NCI-H2029 (cell line): Measurements from ENCODE around the gene CLEC17A.
A peak's percentile ranks its signal among the peaks of the same experiment; 100 is the strongest.
"Not testable (repeated sequence)": the region's sequence is repeated elsewhere in the genome, so short reads cannot be mapped to it uniquely, and the experiment has no call there.

Source experiments
- DNase-seq: peaks from one replicate; lab custom pipeline; 2025; lab: John Stamatoyannopoulos, UW

CLEC17A gene, protein sequence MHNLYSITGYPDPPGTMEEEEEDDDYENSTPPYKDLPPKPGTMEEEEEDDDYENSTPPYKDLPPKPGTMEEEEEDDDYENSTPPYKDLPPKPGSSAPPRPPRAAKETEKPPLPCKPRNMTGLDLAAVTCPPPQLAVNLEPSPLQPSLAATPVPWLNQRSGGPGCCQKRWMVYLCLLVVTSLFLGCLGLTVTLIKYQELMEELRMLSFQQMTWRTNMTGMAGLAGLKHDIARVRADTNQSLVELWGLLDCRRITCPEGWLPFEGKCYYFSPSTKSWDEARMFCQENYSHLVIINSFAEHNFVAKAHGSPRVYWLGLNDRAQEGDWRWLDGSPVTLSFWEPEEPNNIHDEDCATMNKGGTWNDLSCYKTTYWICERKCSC

DNA sequence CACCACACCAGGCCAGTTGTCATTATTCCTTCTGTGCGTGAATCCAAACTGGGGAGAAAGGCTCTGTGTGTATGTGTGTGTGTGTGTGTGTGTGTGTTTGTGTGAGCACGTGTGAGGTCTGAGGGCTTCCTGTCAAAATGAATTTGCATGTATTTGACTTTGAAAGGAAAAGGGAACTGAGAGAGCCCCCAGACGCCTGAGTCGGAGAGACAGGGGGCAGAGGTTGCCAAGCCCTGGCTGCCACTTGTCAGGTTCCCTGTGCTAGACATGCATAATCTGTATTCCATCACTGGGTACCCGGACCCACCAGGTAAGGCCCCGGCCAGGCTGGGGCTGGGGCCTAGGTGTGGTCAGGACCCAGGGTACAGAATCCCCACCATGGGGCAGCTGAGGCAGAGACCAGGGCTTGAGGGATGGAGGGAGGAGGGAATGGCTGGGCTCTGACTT is at the start of gene CLEC17A:
Gene CLEC17A (plus strand): TSS at position 191 of the 447 bp plus-strand sequence. CDS start 77 bp downstream, at position 268.
- no peak for DNase-seq

DNA sequence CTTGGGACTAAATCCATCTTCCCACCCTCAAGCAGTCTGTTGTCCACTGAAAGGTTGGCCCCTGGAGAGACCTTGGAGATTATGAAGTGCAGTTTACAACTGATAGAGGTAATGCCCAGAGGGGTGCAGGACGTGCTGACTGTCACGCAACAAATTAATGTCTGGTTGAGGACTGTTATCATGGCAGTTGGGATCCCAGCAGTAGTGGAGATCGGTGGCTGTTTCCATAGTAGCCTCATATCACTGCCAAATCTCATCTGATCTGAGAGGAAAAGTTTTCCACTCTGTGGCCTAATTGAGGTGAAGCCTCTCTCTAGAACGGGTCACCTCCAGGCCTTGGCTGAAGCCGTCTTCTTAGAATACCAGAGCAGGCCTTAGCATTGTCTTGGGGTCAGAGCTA is 49.4 kb upstream of the CLEC17A start:
- no peak for DNase-seq

DNA sequence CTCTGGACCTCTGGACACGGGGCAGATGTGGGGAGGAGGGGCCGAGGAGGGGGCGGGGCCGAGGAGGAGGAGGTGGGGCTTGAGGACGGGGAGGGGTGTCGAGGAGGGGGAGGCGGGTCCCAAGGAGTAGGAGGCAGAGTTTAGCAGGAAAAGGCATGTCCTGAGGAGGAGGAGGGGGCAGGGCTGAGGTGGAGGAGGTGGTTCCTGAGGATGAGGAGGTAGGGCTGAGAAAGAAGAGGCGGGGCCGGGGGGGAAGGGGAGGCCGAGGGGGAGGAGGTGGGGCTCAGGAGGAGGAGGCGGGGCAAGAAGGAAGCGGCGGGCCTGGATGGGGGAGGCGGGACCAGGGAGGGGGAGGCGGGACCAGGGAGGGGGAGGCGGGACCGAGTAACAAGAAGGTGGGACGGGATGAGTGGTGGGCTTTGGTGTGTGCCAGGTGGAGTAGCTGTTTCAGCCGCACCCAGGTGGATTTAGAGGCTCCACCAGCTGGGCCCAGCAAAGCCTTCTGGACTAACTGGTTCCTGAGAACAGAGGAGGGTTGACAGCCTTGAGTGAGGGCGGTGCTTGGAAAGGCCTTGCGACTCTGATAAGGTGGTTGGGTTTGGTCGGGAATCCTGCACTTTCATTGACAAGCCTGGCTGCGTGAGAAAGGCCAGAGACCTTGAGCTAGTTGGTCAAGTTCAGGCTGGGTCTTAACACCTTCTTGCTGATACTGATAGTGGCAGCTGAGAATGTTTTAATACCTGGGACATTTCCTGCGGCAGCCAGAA is 45.8 kb upstream of the CLEC17A start:
- DNase-seq: peak; percentile 69

DNA sequence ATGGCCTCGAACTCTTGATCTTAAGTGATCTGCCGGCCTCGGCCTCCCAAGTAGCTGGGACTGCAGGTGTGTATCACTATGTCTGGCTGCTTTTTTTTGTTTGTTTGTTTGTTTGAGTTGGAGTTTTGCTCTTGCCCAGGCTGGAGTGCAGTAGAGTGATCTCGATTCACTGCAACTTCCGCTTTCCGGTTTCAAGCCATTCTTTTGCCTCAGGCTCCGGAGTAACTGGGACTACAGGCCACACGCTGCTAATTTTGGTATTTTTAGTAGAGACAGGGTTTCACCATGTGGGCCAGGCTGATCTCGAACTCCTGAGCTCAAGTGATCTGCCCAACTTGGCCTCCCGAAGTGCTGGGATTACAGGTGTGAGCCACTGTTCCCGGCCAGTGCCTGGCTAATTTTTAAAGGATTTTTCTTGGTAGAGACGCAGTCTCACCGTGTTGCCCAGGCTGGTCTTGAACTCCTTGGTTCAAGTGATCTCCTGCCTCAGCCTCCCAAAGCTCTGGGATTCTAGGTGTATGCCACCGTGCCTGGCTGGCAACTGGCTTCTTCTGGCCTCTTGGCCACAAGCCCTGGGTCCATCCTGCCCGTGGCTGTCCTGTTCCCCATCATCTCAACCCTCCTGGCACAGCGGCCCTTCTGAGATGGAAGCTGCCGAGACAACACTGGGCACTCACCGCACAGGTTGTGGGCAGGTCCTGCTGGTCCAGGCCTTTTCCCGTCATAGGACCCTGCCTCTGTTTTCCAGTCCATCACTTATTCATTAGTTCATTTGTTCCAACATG is 42.0 kb upstream of the CLEC17A start:
- DNase-seq: no peak

DNA sequence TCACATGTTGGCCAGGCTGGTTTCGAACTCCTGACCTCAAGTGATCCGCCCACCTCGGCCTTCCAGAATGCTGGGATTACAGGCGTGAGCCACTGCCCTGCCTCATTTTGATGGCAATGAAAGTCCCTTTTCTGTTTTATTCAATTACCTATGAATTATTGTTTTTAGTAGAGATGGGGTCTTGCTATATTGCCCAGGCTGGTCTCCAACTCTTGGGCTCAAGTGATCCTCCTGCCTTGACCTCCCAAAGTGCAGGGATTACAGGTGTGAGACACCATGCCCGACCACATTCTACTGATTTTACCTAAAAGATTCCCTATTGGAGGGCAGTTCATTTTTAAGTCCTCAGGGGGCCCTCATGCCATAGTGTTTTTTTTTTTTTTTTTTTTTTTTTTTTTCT is 40.9 kb upstream of the CLEC17A start:
- not testable (repeated sequence) for DNase-seq

DNA sequence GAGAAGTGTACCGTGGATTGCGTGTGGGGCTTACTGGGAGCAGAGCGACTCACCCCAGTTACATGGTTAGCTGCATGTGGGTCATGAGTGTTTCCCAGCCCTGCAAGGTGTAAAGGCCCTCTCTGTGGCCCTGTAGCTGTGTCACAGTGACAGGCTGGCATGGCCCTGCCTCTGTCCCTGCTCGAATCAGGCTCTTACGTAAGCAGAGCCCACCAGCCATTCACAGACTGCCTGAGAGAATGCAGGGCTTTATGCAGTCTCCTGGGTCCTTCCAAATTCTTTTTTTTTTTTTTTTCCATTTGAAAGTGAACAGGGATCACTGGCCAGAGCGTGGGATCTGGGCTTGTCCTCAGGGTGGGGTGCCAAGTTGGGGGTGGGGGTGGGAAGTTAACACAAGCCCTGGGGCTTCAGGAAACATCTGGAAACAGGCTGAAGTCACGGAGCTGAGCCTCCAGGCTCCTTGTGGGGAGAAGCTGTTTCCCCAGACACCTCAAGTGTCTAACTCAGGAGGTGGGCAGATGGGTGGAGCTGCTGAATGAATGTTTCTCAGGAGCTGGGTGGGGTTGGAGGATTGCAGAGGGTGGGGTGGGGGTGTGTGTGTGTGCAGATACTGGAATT is 40.1 kb upstream of the CLEC17A start:
- DNase-seq: no peak

DNA sequence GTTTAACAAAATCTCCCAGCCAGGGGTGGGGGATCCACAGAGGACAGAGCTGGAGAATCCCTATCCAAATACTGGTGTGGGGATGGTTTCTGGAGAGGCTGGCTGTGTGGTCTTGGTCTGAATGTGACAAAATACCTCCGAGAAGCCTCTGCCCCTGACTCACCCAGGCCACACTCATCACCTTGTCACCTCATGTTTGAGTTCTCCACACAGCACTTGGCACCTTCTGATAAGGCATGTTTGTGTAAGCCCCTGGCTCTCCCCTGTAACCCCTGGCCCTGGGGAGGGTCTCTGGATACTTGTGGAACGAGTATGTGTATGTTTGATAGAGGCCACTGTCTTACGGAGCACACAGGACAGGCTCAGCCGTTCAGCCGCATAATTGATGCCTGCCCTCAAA is 38.8 kb upstream of the CLEC17A start:
- no peak for DNase-seq

DNA sequence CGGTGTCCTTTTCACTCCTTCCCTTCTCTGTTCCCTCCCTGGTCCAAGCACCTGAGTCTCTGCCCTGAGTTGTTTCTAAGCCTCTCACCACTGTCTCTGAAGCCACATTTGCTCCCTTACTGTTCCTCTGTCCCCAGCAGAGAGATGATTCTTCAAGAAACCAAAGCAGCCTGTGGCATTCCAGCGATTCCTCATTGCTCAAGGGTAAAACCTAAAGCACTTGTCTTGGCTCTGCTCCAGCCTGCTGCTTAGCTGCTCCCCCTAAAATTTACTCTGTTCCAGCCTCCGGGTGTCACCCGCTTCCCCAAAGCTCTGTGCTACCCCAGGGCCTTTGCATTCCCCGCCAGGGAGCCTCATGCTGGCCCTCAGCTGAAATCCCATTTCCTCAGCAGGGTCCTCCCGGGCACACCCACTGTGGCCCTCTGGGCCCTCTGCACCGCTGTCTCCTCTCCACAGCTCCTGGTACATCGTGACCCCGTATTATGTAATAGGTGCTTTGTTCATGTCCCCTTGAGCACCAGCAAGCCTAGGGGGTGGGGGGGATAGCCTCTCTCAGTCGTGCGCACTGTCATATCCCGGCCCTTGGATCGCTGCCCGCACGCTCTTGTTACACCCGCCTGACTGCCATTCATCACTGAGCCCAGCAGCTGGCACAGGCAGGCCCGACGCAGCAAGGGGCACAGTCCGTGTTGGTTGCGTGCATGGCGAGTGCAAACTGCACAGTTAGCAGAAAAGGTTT is 37.7 kb upstream of the CLEC17A start:
- DNase-seq: peak; percentile 94

DNA sequence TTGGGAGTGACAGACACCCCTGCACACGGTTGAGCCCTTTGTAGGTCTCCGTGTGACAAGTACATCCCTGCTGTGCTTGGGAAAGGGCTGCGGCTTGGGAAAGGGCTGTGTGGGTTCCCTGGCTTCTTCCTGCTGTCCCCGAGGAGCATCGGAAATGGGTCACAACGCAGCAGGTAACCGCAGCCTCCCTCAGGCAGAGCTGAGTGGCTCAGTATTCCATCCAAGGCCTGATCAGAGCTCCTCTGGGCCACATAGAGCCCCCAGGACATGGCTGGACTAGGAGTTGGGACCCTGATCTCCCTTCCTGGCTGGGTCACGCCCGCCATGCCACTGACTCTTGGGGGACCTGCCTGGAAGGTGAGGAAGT is 37.2 kb upstream of the CLEC17A start:
- no peak for DNase-seq

DNA sequence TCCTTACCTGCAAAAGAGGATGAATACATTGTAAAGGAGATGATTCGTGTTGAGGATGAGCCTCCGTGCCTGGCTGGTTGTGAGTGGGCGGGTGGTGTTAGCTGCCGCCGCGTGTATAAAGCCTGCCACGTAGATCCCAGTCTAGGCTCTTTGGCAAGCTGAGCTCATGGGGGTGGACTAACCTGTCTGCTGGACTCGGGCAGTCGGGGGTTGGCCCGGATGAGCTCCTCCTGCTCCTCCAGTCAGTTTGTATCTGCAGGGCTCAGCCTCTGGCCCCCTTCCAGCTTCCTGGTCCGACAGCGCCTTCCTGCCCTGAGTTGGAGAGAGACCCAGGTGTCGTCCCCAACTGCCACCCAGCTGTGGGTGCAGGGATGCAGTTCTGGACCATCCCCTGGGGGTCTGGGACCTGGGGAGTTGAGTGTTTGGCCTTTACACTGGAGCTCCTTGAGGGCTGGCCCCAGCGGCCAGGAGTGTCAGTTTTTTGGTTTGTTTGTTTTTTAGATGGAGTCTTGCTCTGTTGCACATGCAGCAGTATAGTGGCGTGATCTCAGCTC is 32.6 kb upstream of the CLEC17A start:
- peak; percentile 93 for DNase-seq

DNA sequence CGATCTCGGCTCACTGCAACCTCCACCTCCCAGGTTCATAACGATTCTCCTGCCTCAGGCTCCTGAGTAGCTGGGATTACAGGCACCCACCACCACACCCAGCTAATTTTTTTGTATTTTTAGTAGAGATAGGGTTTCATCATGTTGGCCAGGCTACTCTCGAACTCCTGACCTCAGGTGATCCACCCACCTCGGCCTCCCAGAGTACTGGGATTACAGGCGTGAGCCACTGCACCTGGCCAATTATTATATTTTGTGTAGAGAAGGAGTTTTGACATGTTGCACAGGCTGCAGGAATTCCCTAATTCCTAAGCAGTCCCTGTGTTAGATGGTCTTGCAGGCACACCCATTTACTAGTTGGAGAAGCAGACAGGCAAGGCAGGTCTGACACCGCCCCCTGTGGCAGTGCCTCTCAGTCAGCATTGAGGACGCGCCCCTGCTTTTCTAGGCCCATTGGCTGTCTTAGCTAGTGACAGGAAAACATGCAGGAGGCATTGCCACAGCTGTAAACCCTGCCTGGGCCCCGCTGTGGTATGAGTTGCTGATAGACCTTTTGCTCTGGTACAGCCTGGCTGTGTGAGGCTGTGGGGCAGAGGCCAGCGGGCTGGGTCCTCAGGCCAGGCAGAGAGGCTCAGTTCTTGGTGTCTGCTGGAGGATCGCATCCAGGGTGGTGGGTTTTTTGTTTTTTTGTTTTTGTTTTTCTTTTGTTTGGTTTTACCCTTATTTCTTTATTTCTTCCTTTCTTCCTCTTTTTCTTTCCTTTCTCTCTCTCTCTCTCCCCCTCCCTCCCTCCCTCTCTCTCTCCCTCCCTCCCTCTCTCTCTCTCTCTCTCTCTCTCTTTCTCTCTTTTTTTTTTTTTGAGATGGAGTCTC is 31.5 kb upstream of the CLEC17A start:
- DNase-seq: not testable (repeated sequence)

DNA sequence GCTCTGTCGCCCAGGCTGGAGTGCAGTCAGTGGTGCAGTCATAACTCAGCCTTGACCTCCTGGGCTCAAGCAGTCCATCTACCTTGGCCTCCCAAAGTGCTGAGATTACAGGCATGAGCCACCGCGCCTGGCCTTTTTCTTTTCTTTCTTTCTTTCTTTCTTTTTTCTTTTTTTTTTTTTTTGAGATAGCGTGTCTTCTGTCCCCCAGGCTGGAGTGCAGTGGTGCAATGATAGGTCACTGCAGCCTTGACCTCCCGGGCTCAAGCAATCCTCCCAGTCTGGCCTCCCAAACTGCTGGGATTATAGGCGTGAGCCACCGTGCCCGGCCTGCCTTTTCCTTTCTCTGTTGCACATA is 30.9 kb upstream of the CLEC17A start:
- not testable (repeated sequence) for DNase-seq

DNA sequence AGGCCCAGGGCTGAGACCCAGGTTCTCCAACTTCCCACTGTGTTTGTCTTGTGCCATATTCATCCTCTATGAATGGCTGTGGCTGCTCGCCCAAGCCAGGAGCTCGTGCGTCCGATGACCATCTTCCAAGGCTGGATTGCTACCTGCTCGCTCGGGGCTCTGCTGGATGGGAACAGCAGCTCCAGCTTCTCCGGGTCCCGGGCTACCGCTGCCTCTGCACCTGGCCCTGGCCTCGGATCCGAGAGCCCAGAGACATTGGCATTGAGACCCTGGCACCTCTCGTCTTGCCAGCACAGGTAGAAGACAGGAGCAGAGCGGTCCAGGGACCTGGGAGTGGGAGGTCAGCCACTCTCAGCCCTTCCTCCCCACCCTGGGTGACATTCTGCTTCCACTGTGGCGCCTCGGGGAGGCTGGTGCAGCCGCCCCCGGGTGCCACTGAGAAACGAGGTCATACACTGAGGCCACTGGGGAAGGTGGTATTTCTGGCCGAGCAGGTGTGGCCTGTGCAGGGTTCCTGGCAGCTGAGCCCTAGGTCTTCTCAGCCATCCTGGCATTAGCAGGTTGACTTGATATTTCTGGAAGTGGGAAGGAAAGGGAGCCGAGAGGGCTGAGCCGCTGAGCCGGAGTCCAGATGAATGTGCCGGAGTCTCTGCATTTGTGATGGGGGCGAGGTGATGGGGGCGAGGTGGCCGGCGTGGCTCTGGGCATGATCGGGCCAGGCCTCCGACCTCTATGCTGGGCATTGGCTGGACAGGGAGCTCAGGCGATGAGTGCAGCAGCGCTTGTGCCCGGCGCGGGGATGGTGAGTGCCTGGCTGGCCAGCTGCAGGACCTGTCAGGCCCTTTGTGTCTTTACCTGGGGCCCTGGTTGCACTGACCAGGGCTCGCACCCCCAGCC is 29.6 kb upstream of the CLEC17A start:
- DNase-seq: no peak

DNA sequence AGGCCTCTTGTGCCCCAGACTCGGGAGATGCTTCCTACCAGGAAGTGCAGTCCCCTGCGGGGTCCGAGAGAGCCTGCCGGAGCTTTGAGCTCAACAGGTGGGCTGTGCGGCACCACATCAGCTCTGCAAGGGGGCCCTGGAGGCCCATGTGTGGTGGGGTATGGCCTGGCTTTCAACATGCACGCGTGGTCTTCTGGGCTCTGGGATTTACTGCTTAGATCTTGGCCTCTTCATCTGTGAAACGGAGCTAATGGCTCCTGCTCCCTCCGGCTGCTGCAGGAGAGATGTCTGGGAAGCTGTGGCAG is 29.0 kb upstream of the CLEC17A start:
- DNase-seq: no peak

DNA sequence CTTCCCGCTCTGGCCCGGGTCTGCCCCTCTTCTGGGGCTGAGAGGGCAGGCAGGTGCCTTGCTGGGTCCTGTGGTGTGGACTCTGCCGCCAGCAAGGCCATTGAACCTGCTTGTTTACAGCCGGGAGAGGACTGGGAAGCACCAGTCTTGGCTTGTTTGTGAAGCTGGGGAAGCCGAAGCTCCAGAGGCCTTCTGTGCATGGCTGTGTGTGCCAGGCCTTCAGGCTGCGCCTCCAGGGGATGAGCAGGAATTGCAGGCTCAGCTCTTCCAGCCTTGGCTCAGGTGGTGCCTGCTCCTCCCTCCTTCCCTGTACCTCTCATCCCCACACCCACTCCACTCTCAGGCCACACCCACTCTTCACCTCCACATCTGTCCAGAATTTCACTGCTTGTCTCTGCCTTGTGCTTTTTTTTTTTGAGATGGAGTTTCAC is 28.5 kb upstream of the CLEC17A start:
- peak; percentile 89 for DNase-seq

DNA sequence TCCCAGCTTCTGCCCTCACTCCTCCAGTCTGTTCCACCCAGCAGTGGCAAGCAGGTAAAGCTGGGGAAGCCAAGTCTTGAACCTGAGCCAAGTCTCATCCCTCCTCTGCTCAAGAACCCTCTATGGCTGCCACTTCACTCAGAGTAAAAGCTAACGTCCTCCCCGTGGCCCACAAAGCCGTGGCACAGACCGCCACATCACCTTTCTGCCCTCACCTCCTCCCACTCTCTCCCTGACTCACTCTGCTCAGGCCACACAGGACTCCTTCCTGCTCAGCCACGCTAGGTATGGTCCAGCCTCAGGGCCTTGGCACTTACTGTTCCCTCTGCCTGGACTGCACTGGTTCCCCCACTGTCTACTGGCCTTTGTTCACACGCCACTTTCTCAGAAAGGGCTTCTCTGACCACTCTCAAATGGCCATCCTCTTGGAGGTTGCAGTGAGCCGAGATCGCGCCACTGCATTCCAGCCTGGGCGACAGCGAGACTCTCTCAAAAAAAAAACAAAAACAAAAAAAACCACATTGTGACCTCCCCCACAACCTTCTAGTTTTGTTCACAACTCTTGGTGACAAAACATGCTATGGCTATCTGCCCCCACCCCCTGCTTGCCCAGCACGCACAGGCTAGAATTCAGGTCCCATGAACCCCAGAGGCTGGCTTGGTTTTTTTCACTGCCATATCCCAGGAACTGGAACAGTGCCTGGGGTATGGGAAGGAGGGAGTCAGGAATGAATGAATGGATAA is 26.8 kb upstream of the CLEC17A start:
- DNase-seq: no peak

DNA sequence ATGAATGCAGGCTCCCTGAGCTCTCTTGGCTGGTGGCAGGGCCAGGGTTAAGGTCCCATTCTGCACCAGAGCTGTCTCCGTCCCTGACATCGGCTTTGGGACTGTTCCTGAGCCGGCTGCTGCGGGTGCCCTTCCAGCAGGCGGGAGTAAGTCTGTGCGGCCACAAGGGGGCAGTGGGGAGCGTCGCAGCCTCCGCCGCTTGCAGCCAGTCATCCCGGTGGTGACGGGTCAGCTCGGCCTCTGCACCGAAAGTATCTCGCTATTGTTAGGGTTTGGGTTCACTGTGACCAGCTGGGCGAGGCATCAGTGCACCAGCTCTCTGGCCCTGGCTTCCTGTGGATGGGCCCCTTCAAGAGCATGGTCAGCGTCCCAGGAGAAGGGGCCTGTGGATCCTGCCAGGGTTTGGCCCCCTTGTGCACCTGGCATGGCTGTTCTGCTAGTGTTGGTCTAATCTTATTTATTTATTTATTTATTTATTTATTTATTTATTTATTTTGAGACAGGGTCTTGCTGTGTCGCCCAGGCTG is 26.2 kb upstream of the CLEC17A start:
- peak; percentile 49 for DNase-seq

DNA sequence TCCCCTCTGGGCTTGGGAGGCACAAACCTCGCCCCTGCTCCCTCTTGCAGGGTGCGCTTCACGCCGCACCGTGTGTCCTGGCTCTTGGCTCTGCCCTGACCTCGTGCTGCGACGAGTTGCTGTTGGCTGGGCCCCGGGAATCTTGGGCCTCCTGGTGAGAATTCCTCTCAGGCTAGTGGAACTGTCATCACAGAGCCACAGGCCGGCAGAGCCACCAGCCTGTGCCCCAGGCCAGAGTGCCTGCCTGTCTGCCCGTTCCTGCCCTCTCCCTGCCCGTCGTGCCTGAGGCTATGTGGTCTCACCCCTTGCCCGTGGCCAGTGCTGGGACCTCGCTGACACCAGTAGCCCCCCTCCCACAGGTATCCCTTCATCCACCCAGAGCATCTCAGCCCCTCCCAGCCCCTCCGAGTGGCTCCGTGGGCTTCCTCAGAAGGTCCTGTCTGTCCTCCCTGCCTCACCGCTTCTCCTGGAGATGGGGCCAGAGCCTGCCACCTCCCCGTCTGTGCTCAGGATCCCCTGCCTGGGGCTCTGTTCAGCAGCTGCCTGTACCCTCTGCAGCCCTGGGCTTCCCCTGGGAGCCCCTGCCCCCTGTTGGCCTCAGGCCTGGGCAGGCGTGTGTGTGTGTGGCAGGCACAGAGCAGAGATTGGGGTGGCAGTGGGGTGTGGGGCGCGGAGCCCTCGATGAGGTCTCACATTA is 24.4 kb upstream of the CLEC17A start:
- no peak for DNase-seq
